Measurements from ENCODE around the gene CEP104. TPM values are rescaled to one million over a fixed set of nuclear protein-coding genes. Genes with fewer than 3 reads are reported as not detected.
"Not testable (repeated sequence)": the region's sequence is repeated elsewhere in the genome, so short reads cannot be mapped to it uniquely, and the experiment has no call there.

Gene CEP104
- total RNA-seq, 4 donors from 2014 or later, result 20.2 to 31.7 (median 25.7) TPM

DNA sequence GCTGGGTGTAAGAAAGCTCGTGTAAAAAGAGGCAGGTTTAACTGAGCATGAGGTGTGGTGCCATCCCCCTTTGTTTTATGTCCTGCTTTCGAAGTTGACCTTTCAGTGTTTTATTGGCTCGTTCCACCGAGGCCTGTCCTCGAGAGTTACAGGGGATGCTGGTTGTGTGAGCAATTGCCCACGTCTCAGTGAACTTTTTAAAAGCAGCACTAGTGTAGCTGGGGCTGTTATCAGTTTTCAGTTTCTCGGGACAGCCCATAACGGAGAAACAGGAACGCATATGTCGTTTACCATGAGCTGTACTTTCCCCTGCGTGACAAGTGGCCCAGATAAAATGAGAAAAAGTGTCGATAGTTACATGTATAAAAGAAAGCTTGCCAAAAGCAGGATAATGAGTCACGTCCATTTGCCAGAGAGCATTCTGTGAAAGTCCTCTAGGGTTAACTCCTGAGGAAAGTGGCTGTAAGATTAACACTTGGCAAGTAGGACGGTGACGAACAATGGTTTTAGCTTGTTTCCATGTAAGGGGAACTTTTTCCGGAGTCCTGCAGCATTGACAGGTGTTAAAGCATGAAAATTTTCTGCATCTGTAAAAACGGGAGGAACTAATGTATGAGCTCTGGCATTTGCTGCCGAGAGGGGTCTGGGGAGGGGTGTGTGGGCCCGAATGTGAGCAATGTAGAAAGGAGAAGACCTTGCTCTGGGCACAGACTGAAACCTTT is 52.9 kb downstream of the CEP104 start:
- DNase-seq (ENCODE audit: low spot score) (no peak), ATAC-seq (ENCODE audit: low FRiP score) (no peak)
- TF ChIP-seq, protein P1, sequence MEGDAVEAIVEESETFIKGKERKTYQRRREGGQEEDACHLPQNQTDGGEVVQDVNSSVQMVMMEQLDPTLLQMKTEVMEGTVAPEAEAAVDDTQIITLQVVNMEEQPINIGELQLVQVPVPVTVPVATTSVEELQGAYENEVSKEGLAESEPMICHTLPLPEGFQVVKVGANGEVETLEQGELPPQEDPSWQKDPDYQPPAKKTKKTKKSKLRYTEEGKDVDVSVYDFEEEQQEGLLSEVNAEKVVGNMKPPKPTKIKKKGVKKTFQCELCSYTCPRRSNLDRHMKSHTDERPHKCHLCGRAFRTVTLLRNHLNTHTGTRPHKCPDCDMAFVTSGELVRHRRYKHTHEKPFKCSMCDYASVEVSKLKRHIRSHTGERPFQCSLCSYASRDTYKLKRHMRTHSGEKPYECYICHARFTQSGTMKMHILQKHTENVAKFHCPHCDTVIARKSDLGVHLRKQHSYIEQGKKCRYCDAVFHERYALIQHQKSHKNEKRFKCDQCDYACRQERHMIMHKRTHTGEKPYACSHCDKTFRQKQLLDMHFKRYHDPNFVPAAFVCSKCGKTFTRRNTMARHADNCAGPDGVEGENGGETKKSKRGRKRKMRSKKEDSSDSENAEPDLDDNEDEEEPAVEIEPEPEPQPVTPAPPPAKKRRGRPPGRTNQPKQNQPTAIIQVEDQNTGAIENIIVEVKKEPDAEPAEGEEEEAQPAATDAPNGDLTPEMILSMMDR (IDR thresholded peaks at IDR 0.05), result no peak

DNA sequence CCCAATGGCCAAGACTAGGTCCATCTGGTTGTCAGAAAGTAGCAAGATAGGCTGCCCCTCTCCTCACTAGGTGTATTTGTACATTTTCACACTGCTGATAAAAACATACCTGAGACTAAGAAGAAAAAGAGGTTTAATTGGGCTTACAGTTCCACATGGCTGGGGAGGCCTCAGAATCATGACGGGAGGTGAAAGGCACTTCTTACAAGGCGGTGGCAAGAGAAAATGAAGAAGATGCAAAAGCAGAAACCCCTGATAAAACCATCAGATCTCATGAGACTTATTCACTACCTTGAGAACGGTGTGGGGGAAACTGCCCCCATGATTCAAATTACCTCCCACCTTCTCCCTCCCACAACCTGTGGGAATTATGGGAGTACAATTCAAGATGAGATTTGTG is 56.2 kb downstream of the CEP104 start:
- DNase-seq (ENCODE audit: low spot score); ATAC-seq (ENCODE audit: low FRiP score): not testable (repeated sequence)

DNA sequence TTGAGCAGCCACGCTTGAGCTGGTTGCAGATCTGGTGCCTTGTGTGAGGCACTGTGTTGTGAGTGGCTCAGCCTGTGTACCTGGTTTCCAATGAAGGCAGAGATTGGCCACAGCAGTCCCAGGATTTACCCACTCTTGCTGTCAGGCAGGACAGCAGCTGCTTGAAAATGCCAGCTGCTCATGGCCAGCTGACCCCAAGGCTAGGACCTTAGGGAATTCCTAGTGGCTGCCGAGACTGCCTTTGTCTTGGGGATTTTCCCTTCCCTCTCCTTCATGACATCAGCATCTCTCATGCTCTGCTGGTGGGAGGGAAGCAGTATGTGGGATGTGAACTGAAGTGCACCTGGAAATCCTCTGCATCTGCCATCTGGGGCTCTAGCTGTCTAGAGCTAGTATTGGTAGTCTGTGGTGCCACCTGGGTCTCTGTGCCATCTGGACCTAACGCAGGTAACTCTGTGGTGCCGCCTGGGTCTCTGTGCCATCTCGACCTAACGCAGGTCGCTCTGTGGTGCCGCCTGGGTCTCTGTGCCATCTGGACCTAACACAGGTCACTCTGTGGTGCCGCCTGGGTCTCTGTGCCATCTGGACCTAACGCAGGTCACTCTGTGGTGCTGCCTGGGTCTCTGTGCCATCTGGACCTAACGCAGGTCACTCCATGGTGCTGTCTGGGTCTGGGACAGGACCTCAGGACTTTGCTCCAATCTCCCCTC is 56.9 kb downstream of the CEP104 start:
- ATAC-seq (ENCODE audit: low FRiP score), result no peak
- TF ChIP-seq, protein P1 (IDR thresholded peaks at IDR 0.05), result no peak
- DNase-seq (ENCODE audit: low spot score), result no peak

GRCh38 chr1:3796215-3797061 is 60.6 kb downstream of the CEP104 start, which contains the start of gene LRRC47:
LRRC47 (minus strand) TSS chr1:3796498; CDS start chr1:3796476, 22 bp downstream.
- TF ChIP-seq, protein P1 (IDR thresholded peaks at IDR 0.05), result no peak
- DNase-seq (ENCODE audit: low spot score), result peak; percentile 71
- peak; percentile 96 for ATAC-seq (ENCODE audit: low FRiP score)

- TF ChIP-seq, protein P1 (IDR thresholded peaks at IDR 0.05), result no peak
- ATAC-seq (ENCODE audit: low FRiP score) (peak; percentile 13), DNase-seq (ENCODE audit: low spot score) (no peak)
These were observed 61.4 kb downstream of the CEP104 start for GRCh38 chr1:3795453-3796214.

GRCh38 chr1:3790952-3791351 is 66.1 kb downstream of the CEP104 start:
- ATAC-seq (ENCODE audit: low FRiP score), result no peak
- TF ChIP-seq, protein P1 (IDR thresholded peaks at IDR 0.05), result no peak
- no peak for DNase-seq (ENCODE audit: low spot score)

All from omental fat pad (tissue), 4 donors.